Activated T-helper 1 cell treated with anti-CD3 and anti-CD28 coated beads, Interleukin-12 subunit alpha, Interleukin-12 subunit beta, Interleukin-2, Interleukin-4 antibody, amounts not matched to agents 30 ng/mL and 10 ng/mL and 1 ng/mL, durations not matched to agents 14 hours and 24 hours and 36 hours (primary cell): ENCODE measurements around the gene ANKH. TPM values are rescaled to one million over a fixed set of nuclear protein-coding genes. Genes with fewer than 3 reads are reported as not detected.
"Not testable (repeated sequence)": the region's sequence is repeated elsewhere in the genome, so short reads cannot be mapped to it uniquely, and the experiment has no call there.

Experiments used
- DNase-seq: peaks from one replicate; pipeline ENCODE4 v3.0.0; 2021; ENCODE audit warnings: low spot score
- H3K27ac Mint-ChIP-seq: one replicate; pipeline ENCODE4 v1.8.0; 2021; ENCODE audit warnings: mild to moderate bottlenecking, mixed read lengths
- H3K27me3 Mint-ChIP-seq: one replicate; pipeline ENCODE4 v1.8.0; 2022; ENCODE audit warnings: mild to moderate bottlenecking, moderate library complexity, mixed read lengths; ENCODE audit not compliant: insufficient read depth
- H3K36me3 Mint-ChIP-seq: one replicate; pipeline ENCODE4 v1.8.0; 2021; ENCODE audit warnings: low read depth, mixed read lengths
- H3K4me1 Mint-ChIP-seq: one replicate; pipeline ENCODE4 v1.8.0; 2021; ENCODE audit warnings: low read depth, mixed read lengths
- H3K4me3 Mint-ChIP-seq: one replicate; pipeline ENCODE4 v1.8.0; 2021; ENCODE audit warnings: mild to moderate bottlenecking, moderate library complexity, mixed read lengths
- H3K9me3 Mint-ChIP-seq: one replicate; pipeline ENCODE4 v1.8.0; 2021; ENCODE audit warnings: mixed read lengths
- intact Hi-C: fragments of 100-400 bp; cut with micrococcal nuclease; formaldehyde crosslinking; loops from one replicate; pipeline ENCODE4 v1.15.1; 2024
- total RNA-seq: library from RNA; stranded (reverse); gene quantifications from 2 replicates; pipeline ENCODE4 v1.2.3, GENCODE V29; 2022

ANKH gene
- total RNA-seq, 1 donor from 2014 or later = 35.6 TPM

DNA sequence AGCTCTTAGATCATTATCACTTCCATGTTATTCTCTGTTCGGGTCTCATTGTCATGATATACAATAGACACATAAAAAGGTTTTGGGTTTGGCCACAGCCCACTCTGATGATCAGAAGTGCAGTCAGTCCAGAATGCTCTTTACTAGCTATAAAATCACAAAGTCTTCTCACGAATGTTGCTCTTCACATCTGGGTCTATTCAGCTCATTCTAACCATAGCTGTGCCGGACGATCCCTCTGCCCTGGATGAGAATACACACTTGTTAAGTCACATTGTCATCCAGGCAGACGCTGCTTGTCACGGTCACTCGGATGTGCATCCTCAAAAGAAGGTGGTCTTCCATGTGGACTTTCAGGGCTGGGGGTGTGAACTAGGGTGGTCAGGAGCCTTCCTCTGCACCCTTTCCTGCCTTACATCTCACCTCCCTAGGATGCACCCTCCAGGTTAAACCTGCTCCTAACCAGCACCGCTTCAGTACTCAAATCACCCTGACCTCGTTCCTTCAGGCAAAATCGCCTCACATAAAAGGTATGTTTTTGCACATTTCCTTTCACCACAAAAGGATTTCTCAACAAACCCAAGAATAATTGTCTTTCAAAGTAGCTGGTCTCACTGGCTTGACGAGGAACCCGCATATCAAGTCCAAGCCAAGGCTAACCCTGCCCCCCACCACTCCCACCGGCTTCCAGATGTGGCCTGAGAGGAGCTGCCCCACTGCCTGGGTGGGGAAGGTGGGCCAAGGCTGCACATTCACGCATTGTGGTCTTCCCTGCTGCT lies 21.9 kb downstream of the ANKH start:
- no peaks in the 10 kb centered on the region for H3K27me3 Mint-ChIP-seq
- intact Hi-C loops = no loop called here

DNA sequence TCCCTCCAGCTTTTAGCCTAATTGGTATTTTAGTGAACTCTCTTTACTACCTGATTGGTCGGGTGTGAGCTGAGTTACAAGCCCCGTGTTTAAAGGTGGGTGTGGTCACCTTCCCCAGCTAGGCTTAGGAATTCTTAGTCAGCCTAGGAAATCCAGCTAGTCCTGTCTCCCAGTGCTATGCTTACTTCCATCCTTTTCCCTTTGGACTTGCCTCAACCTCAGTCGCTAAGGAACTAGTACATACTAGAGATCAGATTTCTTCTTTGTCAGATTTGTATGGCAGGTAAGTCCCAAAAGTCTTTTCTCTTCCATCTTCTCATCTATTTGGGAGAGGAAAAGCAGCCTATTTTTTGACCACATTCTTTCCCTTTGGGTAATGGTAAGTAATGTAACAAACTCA lies 22.6 kb downstream of the ANKH start:
- DNase-seq, H3K27ac Mint-ChIP-seq, intact Hi-C loops, H3K4me3 Mint-ChIP-seq, H3K36me3 Mint-ChIP-seq, H3K4me1 Mint-ChIP-seq, H3K27me3 Mint-ChIP-seq, H3K9me3 Mint-ChIP-seq: not testable (repeated sequence)

More for the DNA sequence above, 21.9 kb downstream of the ANKH start:
- Mint-ChIP-seq H3K4me3 (no peak overlapping the region), H3K9me3 (no peaks in the 10 kb centered on the region), H3K4me1 (peaks cover under 1% of the 10 kb centered on the region), H3K27ac (no peak overlapping the region), H3K36me3 (peaks cover 2% of the 10 kb centered on the region)
- DNase-seq = no peak

GRCh38 chr5:14848385-14848784 lies 23.2 kb downstream of the ANKH start:
- Mint-ChIP-seq H3K27me3 (no peaks in the 10 kb centered on the region), H3K4me3 (no peak overlapping the region), H3K27ac (no peak overlapping the region), H3K36me3 (peaks cover 2% of the 10 kb centered on the region), H3K4me1 (no peaks in the 10 kb centered on the region), H3K9me3 (no peaks in the 10 kb centered on the region)
- intact Hi-C loops = no loop called here
- DNase-seq = no peak

- no peak for DNase-seq
- Mint-ChIP-seq H3K9me3 (no peaks in the 10 kb centered on the region), H3K36me3 (peaks cover 2% of the 10 kb centered on the region), H3K27ac (no peak overlapping the region), H3K4me3 (no peak overlapping the region), H3K27me3 (no peaks in the 10 kb centered on the region), H3K4me1 (no peaks in the 10 kb centered on the region)
- intact Hi-C loops = no loop called here
These were observed 24.1 kb downstream of the ANKH start for GRCh38 chr5:14847471-14847870.

DNA sequence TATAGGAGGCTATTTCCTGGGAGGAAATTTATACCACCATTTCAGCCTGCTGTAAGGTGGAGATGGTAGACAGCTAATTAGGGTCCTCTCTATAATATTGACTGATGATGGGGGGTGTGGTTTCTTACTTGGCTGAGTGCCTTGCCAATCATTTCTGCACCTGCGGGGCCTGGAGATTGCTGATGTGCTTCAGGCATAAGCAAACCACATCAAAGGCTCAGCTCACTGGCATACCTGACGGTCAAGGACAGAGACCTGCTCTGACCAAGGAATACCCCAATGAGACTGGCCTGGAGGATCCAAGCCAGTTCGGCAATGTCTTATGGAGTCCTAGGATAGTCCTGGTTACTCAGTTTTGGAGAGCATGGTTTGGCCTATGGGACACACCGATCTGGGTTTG lies 29.5 kb downstream of the ANKH start:
- Mint-ChIP-seq H3K27me3 (no peaks in the 10 kb centered on the region), H3K4me3 (no peak overlapping the region), H3K9me3 (no peaks in the 10 kb centered on the region), H3K27ac (no peak overlapping the region), H3K4me1 (no peaks in the 10 kb centered on the region), H3K36me3 (peaks cover 7% of the 10 kb centered on the region)
- intact Hi-C loops = no loop called here
- no peak for DNase-seq

DNA sequence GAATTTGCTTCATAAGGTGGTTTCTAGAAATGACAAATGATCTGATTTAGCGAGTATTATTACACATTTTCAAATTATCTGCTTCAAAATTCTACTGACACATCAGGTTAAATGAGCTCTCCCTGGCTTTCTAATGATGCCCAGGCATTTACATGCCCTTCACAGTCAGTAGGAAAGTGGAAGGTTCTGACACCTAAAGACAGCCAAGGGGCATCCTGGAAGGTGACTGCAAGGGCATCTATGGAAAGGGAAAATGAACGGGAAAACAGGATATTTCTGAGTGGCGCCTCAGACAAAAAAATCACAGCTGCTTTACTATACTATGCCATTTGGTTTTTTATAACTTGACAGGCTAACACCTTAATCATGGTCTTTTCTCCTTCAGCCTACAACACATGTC lies 31.0 kb downstream of the ANKH start:
- H3K27ac Mint-ChIP-seq = no peak overlapping the region

DNA sequence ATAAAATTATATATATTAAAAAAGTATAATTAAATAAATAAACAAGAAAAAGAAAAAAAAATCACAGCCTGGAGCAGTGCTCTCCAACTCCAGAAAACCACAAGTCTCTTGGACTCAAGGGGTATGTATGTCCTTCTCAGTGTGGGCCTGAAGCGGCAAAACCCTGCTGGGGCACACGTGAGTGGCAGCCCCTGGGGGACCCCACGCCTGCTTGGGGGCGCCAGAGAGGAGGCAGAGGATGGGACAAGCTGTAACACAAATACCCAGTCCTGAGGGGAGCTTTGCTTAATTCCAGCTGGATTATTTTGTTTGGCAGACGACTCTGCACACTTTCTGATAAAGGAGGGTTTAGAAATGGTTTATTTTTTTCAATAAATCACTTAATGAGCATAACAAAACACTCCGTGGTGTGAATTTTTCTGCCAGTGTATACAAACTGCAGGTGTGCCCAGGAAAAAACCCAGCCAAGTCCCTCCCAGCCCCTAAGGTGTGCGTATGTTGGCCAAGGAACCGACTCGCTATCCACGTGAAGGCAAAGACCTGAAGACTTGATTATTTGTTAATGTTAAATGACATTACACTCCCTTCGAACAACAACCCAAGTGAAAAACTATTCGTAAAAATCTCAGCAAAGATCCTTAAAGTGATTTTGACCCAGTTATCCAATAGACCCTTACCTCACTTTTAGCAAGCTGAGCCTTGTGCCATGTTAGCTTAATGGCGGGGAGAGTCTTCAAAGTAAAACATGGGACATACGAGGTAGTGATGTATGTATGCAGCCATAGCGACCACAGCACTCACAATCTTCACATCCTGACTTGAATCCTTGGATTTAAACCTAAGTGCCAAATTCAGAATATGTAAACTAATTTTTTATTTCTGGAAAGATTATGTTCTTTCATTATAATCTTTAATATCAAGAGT lies 32.9 kb downstream of the ANKH start:
- Mint-ChIP-seq H3K4me1 (no peaks in the 10 kb centered on the region), H3K27me3 (no peaks in the 10 kb centered on the region), H3K9me3 (no peaks in the 10 kb centered on the region), H3K36me3 (peaks cover 9% of the 10 kb centered on the region), H3K4me3 (no peak overlapping the region), H3K27ac (no peak overlapping the region)
- intact Hi-C loops = no loop called here
- DNase-seq = no peak

More for the DNA sequence above, 31.0 kb downstream of the ANKH start:
- DNase-seq = no peak
- intact Hi-C loops = no loop called here
- no peak overlapping the region for H3K4me3 Mint-ChIP-seq
- peaks cover 9% of the 10 kb centered on the region for H3K36me3 Mint-ChIP-seq
- no peaks in the 10 kb centered on the region for H3K27me3 Mint-ChIP-seq
- H3K4me1 Mint-ChIP-seq = no peaks in the 10 kb centered on the region
- no peaks in the 10 kb centered on the region for H3K9me3 Mint-ChIP-seq

DNA sequence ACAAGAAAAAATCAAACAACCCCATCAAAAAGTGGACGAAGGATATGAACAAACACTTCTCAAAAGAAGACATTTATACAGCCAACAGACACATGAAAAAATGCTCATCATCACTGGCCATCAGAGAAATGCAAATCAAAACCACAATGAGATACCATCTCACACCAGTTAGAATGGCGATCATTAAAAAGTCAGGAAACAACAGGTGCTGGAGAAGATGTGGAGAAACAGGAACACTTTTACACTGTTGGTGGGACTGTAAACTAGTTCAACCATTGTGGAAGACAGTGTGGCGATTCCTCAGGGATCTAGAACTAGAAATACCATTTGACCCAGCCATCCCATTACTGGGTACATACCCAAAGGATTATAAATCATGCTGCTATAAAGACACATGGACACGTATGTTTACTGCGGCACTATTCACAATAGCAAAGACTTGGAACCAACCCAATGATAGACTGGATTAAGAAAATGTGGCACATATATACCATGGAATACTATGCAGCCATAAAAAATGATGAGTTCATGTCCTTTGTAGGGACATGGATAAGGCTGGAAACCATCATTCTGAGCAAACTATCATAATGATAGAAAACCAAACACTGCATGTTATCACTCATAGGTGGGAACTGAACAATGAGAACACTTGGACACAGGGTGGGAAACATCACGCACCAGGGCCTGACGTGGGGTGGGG lies 34.0 kb downstream of the ANKH start:
- DNase-seq, H3K4me3 Mint-ChIP-seq, H3K9me3 Mint-ChIP-seq, H3K4me1 Mint-ChIP-seq, H3K36me3 Mint-ChIP-seq, intact Hi-C loops, H3K27ac Mint-ChIP-seq, H3K27me3 Mint-ChIP-seq: not testable (repeated sequence)

DNA sequence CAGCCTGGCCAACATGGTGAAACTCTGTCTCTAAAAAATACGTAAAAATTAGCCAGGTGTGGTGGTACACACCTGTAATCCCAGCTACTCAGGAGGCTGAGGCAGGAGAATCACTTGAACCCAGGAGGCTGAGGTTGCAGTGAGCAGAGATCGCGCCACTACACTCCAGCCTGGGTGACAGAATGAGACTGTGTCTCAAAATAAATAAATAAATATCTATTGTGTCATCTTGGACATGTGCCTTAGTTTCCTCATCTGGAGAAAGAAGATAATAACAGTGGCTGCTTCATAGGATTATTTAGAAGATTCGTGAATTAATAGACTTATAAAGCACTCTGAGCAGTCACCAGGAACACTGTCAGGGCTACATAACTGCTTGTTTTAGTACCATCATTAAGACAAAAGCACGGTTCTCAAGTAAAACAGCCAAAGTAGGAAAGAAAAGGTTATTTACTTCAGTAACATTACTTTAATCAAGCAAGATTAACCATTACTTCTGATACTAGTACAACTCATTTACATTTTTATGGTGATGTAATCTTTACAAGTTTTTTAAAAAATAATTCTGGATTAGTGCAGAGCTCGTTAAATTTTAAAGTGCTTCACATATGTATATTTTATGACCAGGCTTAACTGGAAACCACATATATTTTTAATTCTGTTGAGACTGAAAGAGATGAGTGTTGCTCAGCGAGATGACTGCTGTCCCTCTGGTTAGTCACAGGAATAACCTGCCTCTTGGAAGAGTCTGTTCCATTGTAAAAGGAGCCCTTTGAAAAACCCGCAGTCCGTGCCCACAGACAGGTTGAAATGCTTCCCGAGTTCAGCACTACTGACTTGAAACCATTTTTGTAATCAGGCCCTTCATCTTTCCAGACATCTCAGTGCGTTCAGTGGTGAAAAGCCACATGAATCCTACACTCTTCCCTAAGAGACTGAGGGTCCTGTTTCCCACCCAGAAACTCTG lies 36.7 kb downstream of the ANKH start:
- H3K27me3 Mint-ChIP-seq = no peaks in the 10 kb centered on the region
- no peaks in the 10 kb centered on the region for H3K4me1 Mint-ChIP-seq
- H3K27ac Mint-ChIP-seq = no peak overlapping the region
- H3K36me3 Mint-ChIP-seq = peaks cover 7% of the 10 kb centered on the region
- no peak for DNase-seq
- intact Hi-C loops = no loop called here
- no peak overlapping the region for H3K4me3 Mint-ChIP-seq
- H3K9me3 Mint-ChIP-seq = no peaks in the 10 kb centered on the region

GRCh38 chr5:14834062-14834461 lies 37.5 kb downstream of the ANKH start:
- DNase-seq = no peak
- Mint-ChIP-seq H3K4me1 (no peaks in the 10 kb centered on the region), H3K9me3 (no peaks in the 10 kb centered on the region), H3K36me3 (peaks cover 7% of the 10 kb centered on the region), H3K4me3 (no peak overlapping the region), H3K27ac (no peak overlapping the region), H3K27me3 (no peaks in the 10 kb centered on the region)
- intact Hi-C loops = no loop called here

GRCh38 chr5:14831006-14831338 lies 40.6 kb downstream of the ANKH start:
- Mint-ChIP-seq H3K36me3 (peaks cover 4% of the 10 kb centered on the region), H3K4me3 (no peak overlapping the region), H3K27me3 (no peaks in the 10 kb centered on the region), H3K27ac (no peak overlapping the region), H3K9me3 (no peaks in the 10 kb centered on the region), H3K4me1 (peaks cover 4% of the 10 kb centered on the region)
- no peak for DNase-seq
- intact Hi-C loops = no loop called here
